Measurements from ENCODE around the gene PPP3CB.
A peak's percentile ranks its signal among the peaks of the same experiment; 100 is the strongest.

PPP3CB gene

DNA sequence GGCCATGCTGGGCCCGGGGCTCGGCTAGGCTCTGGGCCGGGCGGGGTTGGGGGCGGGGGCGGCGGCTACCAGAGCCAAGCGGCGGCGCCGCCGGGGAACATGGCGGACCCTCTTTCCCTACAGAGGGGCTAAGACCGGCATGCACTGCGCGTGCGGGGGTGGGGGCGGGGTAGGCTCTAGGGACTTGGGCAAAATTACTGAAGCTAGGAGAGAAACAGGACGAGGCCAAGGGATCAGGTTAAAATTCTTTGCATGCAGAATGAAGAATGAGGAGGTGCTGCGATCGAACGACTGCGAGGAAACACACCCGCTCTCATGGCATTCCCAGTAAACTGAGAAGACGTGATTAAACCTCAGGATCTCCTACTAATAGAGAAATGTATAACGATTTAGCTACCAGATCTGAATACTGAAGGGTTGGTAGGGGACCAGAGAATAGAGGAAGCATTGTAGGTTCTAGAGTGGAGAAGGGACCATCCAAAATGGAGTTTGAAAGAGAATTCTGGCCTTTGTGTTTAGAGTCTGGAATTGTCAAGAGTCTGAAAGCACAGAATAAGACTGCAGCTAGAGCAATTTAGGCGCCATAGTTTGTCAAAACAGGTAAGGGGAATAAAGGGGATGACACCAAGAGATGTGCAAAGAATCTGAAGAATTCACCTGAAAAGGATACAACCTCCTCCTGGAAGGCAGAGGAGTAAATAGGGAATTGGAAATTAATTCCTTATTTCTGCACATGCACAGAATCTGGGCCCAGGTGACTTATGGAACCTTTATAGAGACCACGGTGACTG is at the start of gene PPP3CB:
TSS of gene PPP3CB (minus strand) at position 141 of the 791 bp plus-strand sequence. CDS start at position 6, 135 bp downstream.
- peak; percentile 83 for DNase-seq

DNA sequence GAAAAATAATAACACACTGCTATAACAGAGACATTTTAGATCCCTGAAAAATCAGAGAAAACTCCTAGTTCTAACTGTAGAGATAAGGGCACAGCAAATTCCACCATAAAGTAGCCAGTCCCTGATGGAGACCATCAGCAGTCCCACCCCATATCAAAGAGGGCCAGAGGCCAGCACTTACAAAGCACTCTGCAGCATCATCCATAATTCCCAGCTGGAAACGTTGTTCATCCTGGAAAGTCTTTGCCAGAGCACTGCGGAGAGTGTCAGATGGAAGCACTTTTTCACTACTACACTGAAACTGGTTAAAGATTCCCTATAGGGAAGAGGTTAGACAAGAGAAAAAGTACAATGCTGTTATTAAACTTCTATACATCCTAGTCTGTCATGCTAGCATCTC is 49.5 kb upstream of the PPP3CB start:
- no peak for DNase-seq

DNA sequence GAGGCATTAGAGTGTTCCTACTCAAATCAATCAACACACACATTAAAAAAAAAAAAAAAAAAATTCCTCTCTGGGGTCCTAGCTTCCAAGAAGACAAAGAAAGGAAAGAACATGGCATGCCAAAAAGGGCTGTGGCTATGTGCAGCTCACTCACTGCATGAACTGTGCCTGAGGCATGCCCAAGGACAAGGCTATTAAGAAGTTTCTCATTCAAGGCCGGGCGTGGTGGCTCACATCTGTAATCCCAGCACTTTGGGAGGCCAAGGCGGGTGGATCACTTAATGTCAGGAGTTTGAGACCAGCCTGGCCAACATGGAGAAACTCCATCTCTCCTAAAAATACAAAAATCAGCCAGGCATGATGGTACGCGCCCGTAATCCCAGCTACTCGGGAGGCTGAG is 41.9 kb upstream of the PPP3CB start:
- DNase-seq, result no peak

GRCh38 chr10:73537288-73537687 is 41.5 kb upstream of the PPP3CB start:
- no peak for DNase-seq

DNA sequence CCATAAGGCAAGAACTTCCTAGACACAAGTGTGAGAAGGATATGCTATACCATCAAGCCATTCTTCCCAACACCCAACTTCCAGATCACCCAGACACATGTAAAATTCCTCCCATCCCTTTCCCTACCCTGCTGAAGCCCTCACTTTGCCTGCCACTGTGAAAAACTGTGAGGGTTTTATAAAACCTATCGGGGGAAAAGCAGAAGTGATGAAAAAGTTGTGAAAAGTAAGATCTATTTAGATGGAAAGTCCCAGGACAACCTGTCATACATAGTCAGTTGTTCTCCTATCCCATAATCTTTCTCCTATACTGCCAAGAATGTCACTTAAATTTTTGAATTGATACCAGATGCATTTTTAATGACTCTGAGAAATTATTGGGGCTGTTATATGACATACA is 39.0 kb upstream of the PPP3CB start:
- no peak for DNase-seq

DNA sequence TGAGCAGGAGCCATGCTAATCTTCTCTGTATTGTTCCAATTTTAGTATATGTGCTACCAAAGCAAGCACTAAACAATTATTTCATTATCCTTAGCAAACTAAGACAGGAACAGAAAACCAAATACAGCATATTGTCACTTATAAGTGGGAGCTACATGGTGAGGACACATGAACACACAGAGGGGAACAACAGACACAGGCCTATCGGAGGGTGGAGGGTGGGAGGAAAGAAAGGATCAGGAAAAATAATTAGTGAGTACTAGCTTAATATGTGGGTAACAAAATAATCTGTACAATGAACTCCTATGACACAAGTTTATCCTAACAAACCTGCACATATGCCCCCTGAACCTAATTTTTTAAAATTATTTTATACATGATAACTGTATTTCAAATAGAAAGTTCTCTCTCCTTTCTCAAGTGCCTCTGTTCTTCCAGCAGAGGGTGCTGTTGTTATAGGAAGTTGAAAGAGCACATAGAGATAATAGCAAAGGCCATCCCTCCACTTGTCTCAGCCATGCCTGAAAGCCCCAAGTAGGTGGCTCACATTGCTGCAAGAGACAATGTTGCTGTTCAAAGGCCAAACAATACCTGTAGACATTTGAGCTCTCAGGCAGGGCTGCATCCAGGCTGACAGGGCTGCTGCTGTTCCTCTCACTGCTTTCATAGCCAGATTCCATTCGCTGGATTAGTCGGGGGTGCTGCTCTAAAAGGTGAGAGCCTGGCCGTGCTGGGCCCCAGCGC is 33.4 kb upstream of the PPP3CB start:
- DNase-seq, result peak; percentile 45

- DNase-seq, result no peak
Observed at GRCh38 chr10:73522263-73522662, 26.4 kb upstream of the PPP3CB start.

- no peak for DNase-seq
Observed at GRCh38 chr10:73519336-73519735, 23.5 kb upstream of the PPP3CB start.

DNA sequence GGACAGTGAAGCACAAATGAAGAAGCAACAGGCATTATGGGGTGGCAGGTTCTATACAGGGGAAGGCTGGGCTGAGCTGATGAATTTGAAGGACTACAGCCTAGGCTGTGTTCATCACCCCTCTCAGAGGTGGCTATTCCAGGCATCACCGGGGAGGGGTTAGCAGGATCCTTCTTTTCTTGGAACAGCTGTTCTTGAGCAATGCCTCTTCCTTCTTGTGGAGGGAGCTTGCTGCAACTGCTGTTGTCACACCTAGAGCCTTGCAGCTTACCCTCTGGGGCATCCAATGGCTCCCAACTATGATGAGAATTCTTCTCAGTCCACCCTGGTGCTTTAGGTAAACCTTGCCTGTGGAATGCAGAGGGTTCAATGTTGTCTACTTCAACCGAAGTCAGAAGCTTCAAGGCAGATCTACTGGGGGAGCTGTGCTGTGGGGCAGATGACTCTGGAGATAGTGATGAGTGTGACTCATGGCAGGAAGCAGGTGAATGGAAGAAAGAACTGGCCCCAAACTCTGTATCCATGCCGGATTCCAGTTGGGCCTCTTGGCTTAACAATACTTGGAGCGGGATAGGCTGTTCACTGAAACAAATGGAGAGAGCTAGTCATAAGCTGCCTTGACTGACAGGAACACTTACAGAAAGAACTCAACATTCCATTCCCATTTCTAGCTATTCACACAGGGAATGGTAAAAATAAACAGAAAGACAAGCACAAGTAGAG is 21.5 kb upstream of the PPP3CB start:
- DNase-seq, result no peak

GRCh38 chr10:73512207-73512743 is 16.5 kb upstream of the PPP3CB start:
- DNase-seq, result no peak

DNA sequence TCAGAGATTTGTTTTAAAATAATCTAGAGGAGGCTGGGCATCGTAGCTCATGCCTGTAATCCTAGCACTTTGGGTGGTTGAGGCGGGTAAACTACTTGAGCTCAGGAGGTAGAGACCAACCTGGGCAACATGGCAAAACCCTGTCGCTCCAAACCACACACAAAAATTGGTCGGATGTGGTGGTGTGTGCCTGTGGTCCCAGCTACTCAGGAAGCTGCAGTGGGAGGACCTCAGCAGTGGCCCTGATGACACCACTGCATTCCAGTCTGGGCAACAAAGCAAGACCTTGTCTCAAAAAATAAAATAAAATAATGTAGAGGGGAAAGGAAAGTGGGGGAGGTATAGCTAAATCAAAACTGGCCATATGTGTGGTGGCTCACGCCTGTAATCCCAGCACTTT is 13.9 kb upstream of the PPP3CB start:
- DNase-seq, result no peak

GRCh38 chr10:73506491-73506890 is 10.7 kb upstream of the PPP3CB start:
- DNase-seq, result no peak

GRCh38 chr10:73506074-73506473 is 10.2 kb upstream of the PPP3CB start:
- no peak for DNase-seq

GRCh38 chr10:73503037-73503436 is 7.2 kb upstream of the PPP3CB start:
- no peak for DNase-seq

- DNase-seq, result no peak
Observed at GRCh38 chr10:73501651-73502050, 5.8 kb upstream of the PPP3CB start.

DNA sequence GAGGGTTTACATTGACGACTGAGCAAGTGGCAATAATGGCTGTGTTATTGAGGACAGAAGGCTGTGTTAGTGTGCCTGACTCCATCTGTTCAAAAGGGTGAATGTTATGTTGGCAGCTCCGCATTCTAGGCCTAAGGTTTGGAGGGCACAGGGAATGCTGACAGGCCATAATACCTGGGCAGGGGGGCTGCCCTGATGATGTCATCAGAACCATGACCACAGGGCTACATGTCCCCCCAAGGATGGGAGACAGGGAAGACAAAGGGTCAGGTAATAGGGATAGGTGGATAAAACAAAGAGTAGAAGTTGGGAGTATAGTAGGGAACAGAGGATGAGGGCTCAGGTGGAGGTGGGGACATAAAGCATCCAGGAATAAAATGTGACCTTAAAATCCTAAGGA is 1.8 kb upstream of the PPP3CB start:
- DNase-seq, result no peak

GRCh38 chr10:73495226-73495883 is 469 bp downstream of the PPP3CB start:
- DNase-seq, result peak; percentile 53

GRCh38 chr10:73494877-73495225 is 973 bp downstream of the PPP3CB start:
- no peak for DNase-seq

- no peak for DNase-seq
Observed at GRCh38 chr10:73494213-73494612, 1.6 kb downstream of the PPP3CB start.

DNA sequence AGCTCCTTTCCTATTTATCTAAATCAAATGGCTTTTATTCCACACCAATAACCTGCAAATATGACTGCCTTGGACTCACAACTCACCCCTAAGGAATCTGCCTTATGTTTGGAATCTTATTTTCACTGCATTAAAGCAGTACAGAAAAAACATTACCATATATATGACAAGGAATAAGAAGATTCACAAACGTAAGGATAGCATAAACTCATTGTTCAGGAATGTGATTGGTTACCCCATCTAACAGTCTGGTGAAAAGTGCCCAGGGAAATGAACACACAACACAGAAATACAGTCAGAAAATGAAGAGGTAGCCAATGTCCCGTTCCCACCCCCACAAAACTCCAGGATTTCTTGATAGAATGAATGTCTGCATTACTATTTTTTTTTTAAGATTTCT is 2.0 kb downstream of the PPP3CB start:
- DNase-seq, result no peak

DNA sequence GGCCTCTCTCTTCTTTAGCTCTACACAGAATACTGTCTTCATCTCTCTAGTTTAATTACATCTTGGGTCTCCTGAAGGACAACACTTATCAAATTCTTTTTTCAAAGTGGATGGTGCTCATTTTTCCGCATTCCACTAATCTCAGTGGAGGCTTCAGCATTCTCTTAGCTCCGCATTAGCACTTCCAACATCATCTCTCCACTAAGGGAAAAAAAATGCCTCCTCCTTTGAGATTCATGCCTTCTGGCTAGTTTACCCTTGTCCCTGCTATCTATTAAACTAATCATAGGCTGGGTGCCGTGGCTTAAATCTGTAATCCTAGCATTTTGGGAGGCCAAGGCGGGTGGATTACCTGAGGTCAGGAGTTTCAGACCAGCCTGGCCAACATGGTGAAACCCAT is 9.2 kb downstream of the PPP3CB start:
- DNase-seq, result no peak

DNA sequence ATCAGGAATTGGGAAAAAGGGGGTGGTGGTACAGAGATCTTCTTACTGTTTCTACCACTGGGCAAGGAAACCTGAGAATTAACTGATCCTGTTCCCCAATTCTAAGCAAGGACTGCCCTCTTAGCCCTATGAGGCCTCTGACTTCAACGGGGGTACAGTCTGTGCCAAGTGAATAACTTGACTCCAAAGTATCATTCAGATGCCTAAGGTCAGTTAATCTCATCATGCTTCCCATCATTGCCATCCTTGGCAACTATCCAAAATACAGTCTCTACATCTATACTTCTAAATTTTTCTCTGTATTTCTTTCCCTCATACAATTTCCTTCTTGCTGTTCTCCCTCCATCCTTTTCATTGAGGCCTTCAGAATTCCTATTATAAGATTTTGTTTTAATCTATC is 10.5 kb downstream of the PPP3CB start:
- no peak for DNase-seq

DNA sequence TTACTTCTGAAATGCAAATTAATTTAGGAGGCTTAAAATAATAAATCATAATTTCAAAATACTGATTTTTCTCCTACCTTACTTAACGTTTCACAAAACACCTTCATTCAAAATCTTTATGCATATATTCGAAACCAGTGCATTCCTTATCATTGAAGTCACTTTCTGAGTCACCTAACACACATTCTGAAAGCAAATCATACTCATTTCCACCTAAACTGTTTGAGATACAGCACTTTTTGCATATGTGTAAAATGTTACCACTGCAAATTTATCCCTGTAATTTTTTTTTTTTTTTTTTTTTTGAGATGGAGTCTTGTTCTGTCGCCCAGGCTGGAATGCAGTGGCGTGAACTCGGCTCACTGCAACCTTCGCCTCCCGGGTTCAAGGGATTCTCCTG is 15.7 kb downstream of the PPP3CB start:
- no peak for DNase-seq
